RPMI8226 (cell line): ENCODE results near the gene KCTD4.
"Not testable (repeated sequence)": the region's sequence is repeated elsewhere in the genome, so short reads cannot be mapped to it uniquely, and the experiment has no call there.

Experiments
- DNase-seq: peaks from one replicate; pipeline ENCODE4 v3.0.0-alpha.2; 2015

Gene KCTD4

GRCh38 chr13:45215392-45216077 is 14.7 kb upstream of the KCTD4 start:
- DNase-seq: no peak

GRCh38 chr13:45209229-45209628 is 8.4 kb upstream of the KCTD4 start:
- no peak for DNase-seq

- no peak for DNase-seq
Observed at GRCh38 chr13:45208132-45208531, 7.3 kb upstream of the KCTD4 start.

- no peak for DNase-seq
Observed at GRCh38 chr13:45207319-45207718, 6.5 kb upstream of the KCTD4 start.

GRCh38 chr13:45206340-45206739 is 5.5 kb upstream of the KCTD4 start:
- no peak for DNase-seq

- DNase-seq: no peak
Observed at GRCh38 chr13:45205124-45205523, 4.3 kb upstream of the KCTD4 start.

- DNase-seq: no peak
Observed at GRCh38 chr13:45199711-45200110, 1.1 kb downstream of the KCTD4 start.

GRCh38 chr13:45198924-45199323 is 1.9 kb downstream of the KCTD4 start:
- DNase-seq: no peak

GRCh38 chr13:45198041-45198440 is 2.8 kb downstream of the KCTD4 start:
- no peak for DNase-seq

- no peak for DNase-seq
Observed at GRCh38 chr13:45196622-45197021, 4.2 kb downstream of the KCTD4 start.

- no peak for DNase-seq
Observed at GRCh38 chr13:45196096-45196495, 4.7 kb downstream of the KCTD4 start.

- DNase-seq: no peak
Observed at GRCh38 chr13:45195421-45195820, 5.4 kb downstream of the KCTD4 start.

GRCh38 chr13:45194081-45194939 is 6.5 kb downstream of the KCTD4 start:
- no peak for DNase-seq

GRCh38 chr13:45191874-45192273 is 9.0 kb downstream of the KCTD4 start:
- DNase-seq: no peak

GRCh38 chr13:45189511-45189910 is 11.3 kb downstream of the KCTD4 start:
- DNase-seq: not testable (repeated sequence)

- not testable (repeated sequence) for DNase-seq
Observed at GRCh38 chr13:45189077-45189476, 11.8 kb downstream of the KCTD4 start.

GRCh38 chr13:45185286-45185685 is 15.6 kb downstream of the KCTD4 start:
- no peak for DNase-seq

GRCh38 chr13:45184693-45185092 is 16.2 kb downstream of the KCTD4 start:
- no peak for DNase-seq

GRCh38 chr13:45180713-45181601 is 19.9 kb downstream of the KCTD4 start:
- DNase-seq: no peak

- DNase-seq: no peak
Observed at GRCh38 chr13:45180303-45180702, 20.5 kb downstream of the KCTD4 start.

- DNase-seq: no peak
Observed at GRCh38 chr13:45179428-45179827, 21.4 kb downstream of the KCTD4 start.

- DNase-seq: no peak
Observed at GRCh38 chr13:45178349-45179162, 22.3 kb downstream of the KCTD4 start.
